OCI-LY1 (cell line): ENCODE results near the gene TMEM114.

Source experiments
- EZH2 ChIP-seq: fragments of 200-600 bp; sonication (generic), shearing (Covaris generic); IDR thresholded peaks from 2 replicates; pipeline ENCODE4 v1.8.0; 2017; ENCODE audit warnings: borderline replicate concordance, mixed run types, mild to moderate bottlenecking, antibody characterized with exemption, low read length, moderate library complexity, mixed read lengths
- TF ChIP-seq, protein P1 (sequence below): fragments of 200-600 bp; sonication (generic), shearing (Covaris generic); IDR thresholded peaks from 2 replicates; pipeline ENCODE4 v1.5.1; 2017; ENCODE audit warnings: mild to moderate bottlenecking, antibody characterized with exemption, low read length, moderate library complexity, mixed read lengths

DNA sequence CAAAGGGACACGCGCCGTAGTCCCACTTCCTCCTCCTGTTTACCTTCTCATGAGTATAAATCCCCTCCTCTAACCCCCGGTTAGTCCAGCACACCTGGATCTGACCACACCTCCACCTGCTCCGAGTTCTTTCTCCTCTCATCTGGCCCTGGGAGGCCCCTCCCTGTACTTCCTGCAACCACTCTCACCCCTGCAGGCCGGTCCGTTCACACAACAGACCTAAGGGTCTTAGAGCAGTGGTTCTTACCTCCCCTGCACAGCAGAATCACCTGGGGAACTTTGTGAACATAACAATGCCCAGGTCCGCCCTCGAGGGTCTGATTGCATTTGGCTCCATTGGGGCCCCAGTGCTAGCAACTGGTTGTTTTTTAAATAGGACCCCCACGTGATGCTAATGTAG, 24.8 kb downstream of the TMEM114 start:
- no peak for TF ChIP-seq EZH2
- TF ChIP-seq, protein P1, sequence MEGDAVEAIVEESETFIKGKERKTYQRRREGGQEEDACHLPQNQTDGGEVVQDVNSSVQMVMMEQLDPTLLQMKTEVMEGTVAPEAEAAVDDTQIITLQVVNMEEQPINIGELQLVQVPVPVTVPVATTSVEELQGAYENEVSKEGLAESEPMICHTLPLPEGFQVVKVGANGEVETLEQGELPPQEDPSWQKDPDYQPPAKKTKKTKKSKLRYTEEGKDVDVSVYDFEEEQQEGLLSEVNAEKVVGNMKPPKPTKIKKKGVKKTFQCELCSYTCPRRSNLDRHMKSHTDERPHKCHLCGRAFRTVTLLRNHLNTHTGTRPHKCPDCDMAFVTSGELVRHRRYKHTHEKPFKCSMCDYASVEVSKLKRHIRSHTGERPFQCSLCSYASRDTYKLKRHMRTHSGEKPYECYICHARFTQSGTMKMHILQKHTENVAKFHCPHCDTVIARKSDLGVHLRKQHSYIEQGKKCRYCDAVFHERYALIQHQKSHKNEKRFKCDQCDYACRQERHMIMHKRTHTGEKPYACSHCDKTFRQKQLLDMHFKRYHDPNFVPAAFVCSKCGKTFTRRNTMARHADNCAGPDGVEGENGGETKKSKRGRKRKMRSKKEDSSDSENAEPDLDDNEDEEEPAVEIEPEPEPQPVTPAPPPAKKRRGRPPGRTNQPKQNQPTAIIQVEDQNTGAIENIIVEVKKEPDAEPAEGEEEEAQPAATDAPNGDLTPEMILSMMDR, result no peak
